ENCODE data around the gene ASTE1. TPM values are rescaled to one million over a fixed set of nuclear protein-coding genes. Genes with fewer than 3 reads are reported as not detected.
"Not testable (repeated sequence)": the region's sequence is repeated elsewhere in the genome, so short reads cannot be mapped to it uniquely, and the experiment has no call there.

The ASTE1 gene
- total RNA-seq, 1 donor from 2014 or later = 11.4 TPM

- TF ChIP-seq, protein P1, sequence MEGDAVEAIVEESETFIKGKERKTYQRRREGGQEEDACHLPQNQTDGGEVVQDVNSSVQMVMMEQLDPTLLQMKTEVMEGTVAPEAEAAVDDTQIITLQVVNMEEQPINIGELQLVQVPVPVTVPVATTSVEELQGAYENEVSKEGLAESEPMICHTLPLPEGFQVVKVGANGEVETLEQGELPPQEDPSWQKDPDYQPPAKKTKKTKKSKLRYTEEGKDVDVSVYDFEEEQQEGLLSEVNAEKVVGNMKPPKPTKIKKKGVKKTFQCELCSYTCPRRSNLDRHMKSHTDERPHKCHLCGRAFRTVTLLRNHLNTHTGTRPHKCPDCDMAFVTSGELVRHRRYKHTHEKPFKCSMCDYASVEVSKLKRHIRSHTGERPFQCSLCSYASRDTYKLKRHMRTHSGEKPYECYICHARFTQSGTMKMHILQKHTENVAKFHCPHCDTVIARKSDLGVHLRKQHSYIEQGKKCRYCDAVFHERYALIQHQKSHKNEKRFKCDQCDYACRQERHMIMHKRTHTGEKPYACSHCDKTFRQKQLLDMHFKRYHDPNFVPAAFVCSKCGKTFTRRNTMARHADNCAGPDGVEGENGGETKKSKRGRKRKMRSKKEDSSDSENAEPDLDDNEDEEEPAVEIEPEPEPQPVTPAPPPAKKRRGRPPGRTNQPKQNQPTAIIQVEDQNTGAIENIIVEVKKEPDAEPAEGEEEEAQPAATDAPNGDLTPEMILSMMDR (conservative IDR thresholded peaks at IDR 0.05) = no peak
- no peak overlapping the region for H3K4me3 Mint-ChIP-seq
- H3K36me3 Mint-ChIP-seq (ENCODE audit: low read depth) = peaks cover 5% of the 10 kb centered on the region
- peaks cover 10% of the 10 kb centered on the region for H3K4me1 Mint-ChIP-seq
- peaks cover 3% of the 10 kb centered on the region for H3K9me3 Mint-ChIP-seq
- no peak overlapping the region for H3K27ac Mint-ChIP-seq (ENCODE audit: unreplicated experiment)
- H3K27me3 Mint-ChIP-seq (ENCODE audit: low read depth) = no peaks in the 10 kb centered on the region
- no peak for DNase-seq (ENCODE audit: low read depth, low spot score)
These were observed 41.4 kb upstream of the ASTE1 start for GRCh38 chr3:131067983-131068382.

DNA sequence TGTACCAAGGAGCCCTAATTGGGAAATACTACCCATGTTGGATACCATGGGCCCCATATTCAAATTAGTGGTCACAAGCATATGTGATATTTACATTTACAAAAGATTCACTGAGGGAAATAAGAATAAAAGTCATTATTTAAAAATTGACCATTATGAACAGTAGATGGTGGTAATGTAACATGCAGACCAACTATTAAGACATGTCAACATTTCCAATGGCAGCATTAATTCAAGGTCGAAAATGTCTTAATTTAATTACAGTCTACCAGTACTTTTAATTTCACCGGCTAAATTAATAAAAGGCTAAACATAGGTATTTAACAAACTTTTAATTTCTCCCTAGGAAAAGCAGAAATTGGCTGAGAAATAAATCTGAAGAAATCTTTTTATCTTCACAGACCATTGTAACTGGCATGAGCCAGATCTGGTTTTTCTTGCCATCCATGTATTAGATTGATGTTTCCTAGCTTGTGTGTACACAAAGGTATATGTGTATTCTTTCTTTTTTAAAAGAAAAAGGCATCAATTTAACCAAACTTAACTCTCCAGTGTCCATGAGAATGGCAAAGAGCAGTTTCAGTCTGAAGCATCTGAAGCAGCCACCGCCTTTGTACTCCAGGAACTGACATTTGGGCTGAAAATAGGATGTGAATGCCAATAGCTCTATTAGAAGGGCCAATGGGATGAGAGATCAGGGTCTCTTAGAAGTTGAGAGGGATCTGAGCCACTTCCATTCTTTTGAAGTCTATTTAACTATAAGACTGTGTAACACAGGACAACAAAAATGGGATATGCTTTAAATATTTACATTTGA lies 26.6 kb upstream of the ASTE1 start:
- H3K4me3 Mint-ChIP-seq = no peak overlapping the region

DNA sequence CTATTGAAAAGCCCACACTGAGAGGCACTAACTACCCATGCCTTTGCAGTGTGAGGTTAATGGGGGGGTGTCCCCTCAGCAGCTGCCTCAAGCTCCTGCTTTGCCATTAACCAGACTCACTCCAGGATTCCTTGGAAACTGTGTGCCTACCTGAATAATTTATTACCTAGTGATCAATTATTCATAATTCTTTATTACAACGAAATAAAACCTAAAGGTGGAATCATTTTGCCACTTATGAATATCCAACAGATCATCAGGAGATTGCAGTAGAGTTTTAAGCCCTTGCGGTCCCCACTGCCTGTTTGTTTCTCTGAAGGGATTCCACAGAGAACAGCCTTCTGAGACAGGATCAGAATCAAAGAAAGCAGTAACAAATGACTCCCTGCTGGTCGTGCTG lies 23.4 kb upstream of the ASTE1 start:
- Mint-ChIP-seq H3K27me3 (ENCODE audit: low read depth) (no peaks in the 10 kb centered on the region), H3K4me3 (no peak overlapping the region), H3K9me3 (peaks cover 3% of the 10 kb centered on the region), H3K36me3 (ENCODE audit: low read depth) (peaks cover 9% of the 10 kb centered on the region), H3K27ac (ENCODE audit: unreplicated experiment) (no peak overlapping the region), H3K4me1 (peaks cover 10% of the 10 kb centered on the region)
- TF ChIP-seq, protein P1 (conservative IDR thresholded peaks at IDR 0.05) = no peak
- DNase-seq (ENCODE audit: low read depth, low spot score) = no peak

More for the DNA sequence above, 26.6 kb upstream of the ASTE1 start:
- H3K36me3 Mint-ChIP-seq (ENCODE audit: low read depth) = peaks cover 4% of the 10 kb centered on the region
- peaks cover 10% of the 10 kb centered on the region for H3K4me1 Mint-ChIP-seq
- no peaks in the 10 kb centered on the region for H3K27me3 Mint-ChIP-seq (ENCODE audit: low read depth)
- H3K9me3 Mint-ChIP-seq = no peaks in the 10 kb centered on the region
- TF ChIP-seq, protein P1 (conservative IDR thresholded peaks at IDR 0.05) = peak; percentile 51
- DNase-seq (ENCODE audit: low read depth, low spot score) = no peak
- H3K27ac Mint-ChIP-seq (ENCODE audit: unreplicated experiment) = no peak overlapping the region

DNA sequence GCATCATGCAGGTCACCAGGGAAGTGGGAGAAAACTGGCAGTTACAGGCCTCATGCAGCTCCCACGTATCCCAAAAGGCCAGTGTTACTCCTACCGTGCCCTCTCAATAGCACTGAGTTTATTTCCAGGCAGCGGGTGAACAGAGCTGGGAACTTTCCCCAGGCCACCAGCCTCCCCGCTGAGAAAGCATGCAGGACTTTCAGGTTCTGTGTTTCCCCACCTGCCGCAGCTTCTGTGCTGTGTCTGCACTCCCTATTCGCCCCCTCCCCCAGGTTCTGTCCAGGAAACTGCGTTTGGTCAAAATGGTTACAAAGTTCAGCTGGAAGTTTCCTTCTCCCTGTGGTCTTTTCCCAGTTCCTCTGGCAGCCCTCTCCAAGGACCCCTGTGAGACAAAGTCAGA lies 21.4 kb upstream of the ASTE1 start:
- DNase-seq (ENCODE audit: low read depth, low spot score) = no peak
- Mint-ChIP-seq H3K27me3 (ENCODE audit: low read depth) (no peaks in the 10 kb centered on the region), H3K27ac (ENCODE audit: unreplicated experiment) (no peak overlapping the region), H3K36me3 (ENCODE audit: low read depth) (peaks cover 15% of the 10 kb centered on the region), H3K4me1 (peaks cover 10% of the 10 kb centered on the region), H3K9me3 (peaks cover 8% of the 10 kb centered on the region), H3K4me3 (no peak overlapping the region)
- TF ChIP-seq, protein P1 (conservative IDR thresholded peaks at IDR 0.05) = no peak

- Mint-ChIP-seq H3K4me3 (no peak overlapping the region), H3K4me1 (peaks cover 10% of the 10 kb centered on the region), H3K9me3 (peaks cover 8% of the 10 kb centered on the region), H3K27me3 (ENCODE audit: low read depth) (no peaks in the 10 kb centered on the region), H3K27ac (ENCODE audit: unreplicated experiment) (no peak overlapping the region), H3K36me3 (ENCODE audit: low read depth) (peaks cover 15% of the 10 kb centered on the region)
- no peak for DNase-seq (ENCODE audit: low read depth, low spot score)
- TF ChIP-seq, protein P1 (conservative IDR thresholded peaks at IDR 0.05) = no peak
These were observed 21.0 kb upstream of the ASTE1 start for GRCh38 chr3:131047582-131047981.

GRCh38 chr3:131042271-131042985 lies 15.8 kb upstream of the ASTE1 start:
- Mint-ChIP-seq H3K36me3 (ENCODE audit: low read depth) (peaks cover 16% of the 10 kb centered on the region), H3K9me3 (peaks cover 11% of the 10 kb centered on the region)
- not testable (repeated sequence) for H3K27me3 Mint-ChIP-seq (ENCODE audit: low read depth); H3K4me3 Mint-ChIP-seq; H3K4me1 Mint-ChIP-seq; DNase-seq (ENCODE audit: low read depth, low spot score); H3K27ac Mint-ChIP-seq (ENCODE audit: unreplicated experiment)

Measured in neural crest cell (in vitro differentiated cells).